ENCODE measurements around the gene NHLRC3.

The NHLRC3 gene

GRCh38 chr13:39091586-39091985, 53.3 kb downstream of the NHLRC3 start:
- Mint-ChIP-seq H3K4me3 (no peak overlapping the region), H3K27ac (no peak overlapping the region), H3K36me3 (ENCODE audit: low read depth) (no peaks in the 10 kb centered on the region), H3K4me1 (no peaks in the 10 kb centered on the region), H3K9me3 (peaks cover 3% of the 10 kb centered on the region), H3K27me3 (ENCODE audit: low read depth, poor library complexity) (no peaks in the 10 kb centered on the region)
- TF ChIP-seq CTCF (IDR thresholded peaks at IDR 0.05): no peak
- no peak for DNase-seq

- no peak overlapping the region for H3K27ac Mint-ChIP-seq
- no peak for DNase-seq
- no peak for TF ChIP-seq CTCF (IDR thresholded peaks at IDR 0.05)
- no peaks in the 10 kb centered on the region for H3K4me1 Mint-ChIP-seq
- H3K9me3 Mint-ChIP-seq: no peaks in the 10 kb centered on the region
- H3K4me3 Mint-ChIP-seq: no peak overlapping the region
- H3K27me3 Mint-ChIP-seq (ENCODE audit: low read depth, poor library complexity): no peaks in the 10 kb centered on the region
- H3K36me3 Mint-ChIP-seq (ENCODE audit: low read depth): no peaks in the 10 kb centered on the region
These were observed 57.2 kb downstream of the NHLRC3 start for GRCh38 chr13:39095500-39095899.

GRCh38 chr13:39099231-39099630, 61.0 kb downstream of the NHLRC3 start:
- H3K4me3 Mint-ChIP-seq: no peak overlapping the region
- H3K27me3 Mint-ChIP-seq (ENCODE audit: low read depth, poor library complexity): no peaks in the 10 kb centered on the region
- no peak for TF ChIP-seq CTCF (IDR thresholded peaks at IDR 0.05)
- DNase-seq: no peak
- H3K27ac Mint-ChIP-seq: no peak overlapping the region
- no peaks in the 10 kb centered on the region for H3K9me3 Mint-ChIP-seq
- no peaks in the 10 kb centered on the region for H3K36me3 Mint-ChIP-seq (ENCODE audit: low read depth)
- H3K4me1 Mint-ChIP-seq: no peaks in the 10 kb centered on the region
